Kidney epithelial cell (primary cell): ENCODE results near the gene OR56A4. TPM values are rescaled to one million over a fixed set of nuclear protein-coding genes. Genes with fewer than 3 reads are reported as not detected.

Experiments
- DNase-seq: peaks from one replicate; pipeline ENCODE4 v3.0.0-alpha.2; 2010; ENCODE audit warnings: low read depth
- H3K27me3 ChIP-seq: 2 replicates; pipeline ENCODE4 v1.6.0; 2011; ENCODE audit warnings: low read length; ENCODE audit not compliant: control insufficient read depth, insufficient read depth
- H3K36me3 ChIP-seq: 2 replicates; pipeline ENCODE4 v1.5.1; 2011; ENCODE audit warnings: low read length; ENCODE audit not compliant: control insufficient read depth, insufficient read depth
- H3K4me3 ChIP-seq: 2 replicates; pipeline ENCODE4 v1.5.1; 2011; ENCODE audit warnings: low read depth, mild to moderate bottlenecking, control low read depth, low read length
- total RNA-seq: library from RNA; depleted of rRNA; stranded (reverse); fragments of >200 nt; gene quantifications from 2 replicates; pipeline ENCODE4 v1.2.3, GENCODE V29; 2015
- TF ChIP-seq, protein P1 (sequence below): IDR thresholded peaks from 2 replicates; pipeline ENCODE4 v1.5.1; 2011; ENCODE audit warnings: mild to moderate bottlenecking, moderate library complexity, low read length, control low read depth, inconsistent platforms; ENCODE audit not compliant: insufficient read depth, poor library complexity, severe bottlenecking

The OR56A4 gene
- total RNA-seq, 1 donor from 2014 or later = not detected

GRCh38 chr11:6025056-6025455 is 18.3 kb upstream of the OR56A4 start:
- DNase-seq = no peak
- Histone ChIP-seq H3K27me3 (no peaks in the 10 kb centered on the region), H3K4me3 (no peak overlapping the region), H3K36me3 (no peaks in the 10 kb centered on the region)
- TF ChIP-seq, protein P1, sequence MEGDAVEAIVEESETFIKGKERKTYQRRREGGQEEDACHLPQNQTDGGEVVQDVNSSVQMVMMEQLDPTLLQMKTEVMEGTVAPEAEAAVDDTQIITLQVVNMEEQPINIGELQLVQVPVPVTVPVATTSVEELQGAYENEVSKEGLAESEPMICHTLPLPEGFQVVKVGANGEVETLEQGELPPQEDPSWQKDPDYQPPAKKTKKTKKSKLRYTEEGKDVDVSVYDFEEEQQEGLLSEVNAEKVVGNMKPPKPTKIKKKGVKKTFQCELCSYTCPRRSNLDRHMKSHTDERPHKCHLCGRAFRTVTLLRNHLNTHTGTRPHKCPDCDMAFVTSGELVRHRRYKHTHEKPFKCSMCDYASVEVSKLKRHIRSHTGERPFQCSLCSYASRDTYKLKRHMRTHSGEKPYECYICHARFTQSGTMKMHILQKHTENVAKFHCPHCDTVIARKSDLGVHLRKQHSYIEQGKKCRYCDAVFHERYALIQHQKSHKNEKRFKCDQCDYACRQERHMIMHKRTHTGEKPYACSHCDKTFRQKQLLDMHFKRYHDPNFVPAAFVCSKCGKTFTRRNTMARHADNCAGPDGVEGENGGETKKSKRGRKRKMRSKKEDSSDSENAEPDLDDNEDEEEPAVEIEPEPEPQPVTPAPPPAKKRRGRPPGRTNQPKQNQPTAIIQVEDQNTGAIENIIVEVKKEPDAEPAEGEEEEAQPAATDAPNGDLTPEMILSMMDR = no peak

DNA sequence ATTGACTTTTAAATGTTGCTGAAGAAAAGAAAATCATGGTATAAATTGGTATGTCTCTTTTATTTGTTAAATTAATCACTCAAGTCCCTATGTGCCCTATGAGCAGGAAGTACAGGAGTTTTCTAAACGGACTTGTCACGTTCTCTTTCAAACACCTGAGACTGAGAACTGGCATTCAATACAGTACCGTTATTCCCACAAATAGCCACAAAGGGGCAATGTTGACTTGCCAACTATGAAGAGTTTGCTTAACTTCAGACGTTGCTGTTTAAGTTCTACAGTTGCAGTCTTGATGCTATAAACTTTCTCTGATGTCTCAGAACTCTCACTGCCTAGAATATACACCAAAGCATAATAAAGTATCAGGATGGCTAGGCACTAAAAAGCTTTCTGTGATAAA is 16.2 kb upstream of the OR56A4 start:
- Histone ChIP-seq H3K36me3 (no peaks in the 10 kb centered on the region), H3K4me3 (no peak overlapping the region), H3K27me3 (no peaks in the 10 kb centered on the region)
- no peak for DNase-seq
- TF ChIP-seq, protein P1 = peak; percentile 44

GRCh38 chr11:6013042-6013441 is 6.3 kb upstream of the OR56A4 start:
- no peaks in the 10 kb centered on the region for H3K27me3 ChIP-seq
- TF ChIP-seq, protein P1 = no peak
- DNase-seq = no peak
- no peak overlapping the region for H3K4me3 ChIP-seq
- H3K36me3 ChIP-seq = no peaks in the 10 kb centered on the region

GRCh38 chr11:6012035-6012668 is 5.4 kb upstream of the OR56A4 start:
- TF ChIP-seq, protein P1 = no peak

DNA sequence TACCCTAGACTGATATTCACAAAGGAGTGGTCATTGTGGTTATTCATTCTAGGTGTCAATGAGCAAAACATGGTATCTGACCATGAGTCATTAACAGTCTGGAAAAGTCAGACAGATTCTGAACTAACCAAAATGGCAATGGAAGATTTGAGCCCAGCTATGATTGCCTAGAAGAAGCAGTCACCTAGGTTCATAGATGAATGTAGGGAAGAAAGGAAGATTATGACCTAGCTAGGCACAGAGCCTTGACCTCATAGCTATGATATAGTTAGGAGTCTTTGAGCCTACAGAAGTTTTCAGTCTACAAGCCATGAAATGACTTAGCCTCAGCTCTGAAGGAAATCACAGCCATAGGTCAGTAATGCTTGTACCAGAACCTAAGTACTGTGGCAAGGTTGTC is 351 bp downstream of the OR56A4 start:
- Histone ChIP-seq H3K4me3 (no peak overlapping the region), H3K27me3 (no peaks in the 10 kb centered on the region), H3K36me3 (no peaks in the 10 kb centered on the region)
- no peak for DNase-seq
- TF ChIP-seq, protein P1 = no peak

More at GRCh38 chr11:6012035-6012668, 5.4 kb upstream of the OR56A4 start:
- Histone ChIP-seq H3K4me3 (no peak overlapping the region), H3K27me3 (no peaks in the 10 kb centered on the region), H3K36me3 (no peaks in the 10 kb centered on the region)
- no peak for DNase-seq

DNA sequence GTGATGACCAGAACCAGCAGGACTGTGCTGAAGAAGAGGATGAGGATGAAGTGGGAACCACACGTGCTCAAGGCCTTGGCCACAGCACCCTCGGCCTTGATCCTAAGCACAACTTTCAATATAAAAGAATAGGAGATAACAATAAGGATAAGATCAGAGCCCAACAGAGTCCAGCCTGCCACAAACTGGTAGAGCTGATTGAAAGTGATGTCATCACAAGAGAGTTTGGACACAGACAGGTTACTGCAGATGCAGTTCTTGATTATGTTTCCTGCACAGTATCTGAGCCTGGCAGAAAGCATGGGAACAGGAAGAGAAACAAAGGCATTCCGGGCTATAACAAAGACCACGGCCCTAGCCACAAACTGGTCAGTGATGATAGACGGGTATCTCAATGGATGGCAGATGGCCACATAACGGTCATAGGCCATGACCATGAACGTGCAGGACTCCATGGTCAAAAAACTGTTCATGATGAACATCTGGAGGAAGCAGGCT is 4.5 kb downstream of the OR56A4 start:
- TF ChIP-seq, protein P1 = no peak
- no peaks in the 10 kb centered on the region for H3K27me3 ChIP-seq
- DNase-seq = no peak
- H3K36me3 ChIP-seq = no peaks in the 10 kb centered on the region
- no peak overlapping the region for H3K4me3 ChIP-seq
